DOHH2 (cell line): ENCODE measurements around the gene DEPDC1B.

Experiments used
- H3F3A ChIP-seq: fragments of 200-600 bp; sonication (generic), shearing (Covaris generic); 2 replicates; pipeline ENCODE4 v1.6.0; 2016; ENCODE audit warnings: antibody characterized with exemption, mild to moderate bottlenecking; ENCODE audit not compliant: control insufficient read depth, insufficient read depth
- H3K27ac ChIP-seq: fragments of 200-600 bp; sonication (generic); 2 replicates; pipeline ENCODE4 v1.5.1; 2014; ENCODE audit warnings: low read depth, mild to moderate bottlenecking, low read length, moderate library complexity
- H3K27me3 ChIP-seq: fragments of 200-600 bp; sonication (generic); 2 replicates; pipeline ENCODE4 v1.6.1; 2014; ENCODE audit warnings: mild to moderate bottlenecking, low read length, mixed read lengths; ENCODE audit not compliant: control insufficient read depth
- H3K36me3 ChIP-seq: fragments of 200-600 bp; sonication (generic); 2 replicates; pipeline ENCODE4 v1.6.1; 2014; ENCODE audit warnings: mild to moderate bottlenecking, low read length, moderate library complexity, mixed read lengths; ENCODE audit not compliant: control insufficient read depth
- H3K4me1 ChIP-seq: fragments of 200-600 bp; sonication (generic); 2 replicates; pipeline ENCODE4 v1.6.1; 2014; ENCODE audit warnings: mild to moderate bottlenecking, low read length, mixed read lengths; ENCODE audit not compliant: control insufficient read depth
- H3K4me2 ChIP-seq: fragments of 200-600 bp; sonication (generic); 2 replicates; pipeline ENCODE4 v1.6.0; 2014; ENCODE audit warnings: mild to moderate bottlenecking, low read length, moderate library complexity
- H3K4me3 ChIP-seq: fragments of 200-600 bp; sonication (generic); 2 replicates; pipeline ENCODE4 v1.5.1; 2014; ENCODE audit warnings: mild to moderate bottlenecking, low read length, mixed read lengths
- H3K79me2 ChIP-seq: fragments of 200-600 bp; sonication (generic); 2 replicates; pipeline ENCODE4 v1.6.1; 2014; ENCODE audit warnings: mild to moderate bottlenecking, low read length, mixed read lengths; ENCODE audit not compliant: control insufficient read depth
- H3K9me2 ChIP-seq: fragments of 200-600 bp; sonication (generic); replicated peaks from 2 replicates; pipeline ENCODE4 v1.6.1; 2014; ENCODE audit warnings: mild to moderate bottlenecking, low read length, mixed read lengths; ENCODE audit not compliant: control insufficient read depth
- H3K9me3 ChIP-seq: fragments of 200-600 bp; sonication (generic); 2 replicates; pipeline ENCODE4 v1.6.1; 2014; ENCODE audit warnings: antibody characterized with exemption, low read length, mixed read lengths; ENCODE audit not compliant: control insufficient read depth, insufficient read depth
- H4K20me1 ChIP-seq: fragments of 200-600 bp; sonication (generic); 2 replicates; pipeline ENCODE4 v1.6.0; 2014; ENCODE audit warnings: low read depth, mild to moderate bottlenecking, antibody characterized with exemption, low read length, moderate library complexity; ENCODE audit not compliant: control insufficient read depth, insufficient read depth
- CTCF ChIP-seq: fragments of 200-600 bp; sonication (generic); IDR thresholded peaks from one replicate; pipeline ENCODE4 v1.5.1; 2014; ENCODE audit warnings: antibody characterized with exemption, mild to moderate bottlenecking, low read depth, low read length; ENCODE audit not compliant: poor library complexity, severe bottlenecking
- EZH2phosphoT487 ChIP-seq: fragments of 200-600 bp; sonication (generic); IDR thresholded peaks from 2 replicates; pipeline ENCODE4 v1.6.1; 2017; ENCODE audit warnings: borderline replicate concordance, mild to moderate bottlenecking, antibody characterized with exemption, low read length, moderate library complexity, mixed read lengths

Gene DEPDC1B

GRCh38 chr5:60699609-60700415, at the start of gene DEPDC1B:
Gene DEPDC1B, minus strand, starts transcription at chr5:60700166. Its CDS starts 73 bp downstream, at chr5:60700093.
- peak within 1 kb of the TSS; percentile 45 for H3K27ac ChIP-seq

GRCh38 chr5:60744682-60745081, 44.7 kb upstream of the DEPDC1B start:
- no peaks in the 10 kb centered on the region for H3K36me3 ChIP-seq

More at GRCh38 chr5:60699609-60700415, at the start of gene DEPDC1B:
- Histone ChIP-seq H3K4me3 (peak within 1 kb of the TSS; percentile 94), H3K4me2 (peak within 1 kb of the TSS; percentile 94), H4K20me1 (no peaks in the 10 kb centered on the region), H3F3A (no peaks in the 10 kb centered on the region), H3K4me1 (peaks cover 28% of the 10 kb centered on the region), H3K9me2 (no peaks in the 10 kb centered on the region), H3K36me3 (no peaks in the 10 kb centered on the region), H3K27me3 (peaks cover 22% of the 10 kb centered on the region), H3K79me2 (peaks cover 47% of the 10 kb centered on the region), H3K9me3 (no peaks in the 10 kb centered on the region)
- peak; percentile 65 for TF ChIP-seq CTCF
- no peak for TF ChIP-seq EZH2phosphoT487

GRCh38 chr5:60743511-60744314, 43.7 kb upstream of the DEPDC1B start:
- Histone ChIP-seq H3K9me2 (no peaks in the 10 kb centered on the region), H4K20me1 (no peaks in the 10 kb centered on the region), H3K27me3 (no peaks in the 10 kb centered on the region), H3K27ac (no peak overlapping the region), H3K4me3 (no peak overlapping the region), H3K9me3 (no peaks in the 10 kb centered on the region), H3K4me1 (no peaks in the 10 kb centered on the region), H3F3A (no peaks in the 10 kb centered on the region), H3K4me2 (no peak overlapping the region), H3K36me3 (no peaks in the 10 kb centered on the region), H3K79me2 (no peaks in the 10 kb centered on the region)
- no peak for TF ChIP-seq EZH2phosphoT487
- TF ChIP-seq CTCF = no peak

More at GRCh38 chr5:60744682-60745081, 44.7 kb upstream of the DEPDC1B start:
- no peak overlapping the region for H3K27ac ChIP-seq
- no peak overlapping the region for H3K4me2 ChIP-seq
- no peaks in the 10 kb centered on the region for H3F3A ChIP-seq
- no peaks in the 10 kb centered on the region for H3K79me2 ChIP-seq
- H3K9me2 ChIP-seq = no peaks in the 10 kb centered on the region
- H4K20me1 ChIP-seq = no peaks in the 10 kb centered on the region
- H3K9me3 ChIP-seq = no peaks in the 10 kb centered on the region
- TF ChIP-seq EZH2phosphoT487 = no peak
- TF ChIP-seq CTCF = no peak
- no peaks in the 10 kb centered on the region for H3K4me1 ChIP-seq
- no peak overlapping the region for H3K4me3 ChIP-seq
- no peaks in the 10 kb centered on the region; the same call in 1 of the 2 replicates for H3K27me3 ChIP-seq
